Prostate gland (tissue), 2 donors: ENCODE data around the gene MLX. TPM values are rescaled to one million over a fixed set of nuclear protein-coding genes. Genes with fewer than 3 reads are reported as not detected.
"Not testable (repeated sequence)": the region's sequence is repeated elsewhere in the genome, so short reads cannot be mapped to it uniquely, and the experiment has no call there.

Source experiments
- DNase-seq: peaks from one replicate; pipeline ENCODE4 v3.0.0-alpha.2; 2019; ENCODE audit warnings: low spot score
- H3K27ac ChIP-seq, 2 donors: fragments of 200-600 bp; sonication (generic); 2 replicates each; pipeline ENCODE4 v1.5.1; 2017 to 2019
- H3K27me3 ChIP-seq: fragments of 200-600 bp; sonication (generic); replicated peaks from 2 replicates; pipeline ENCODE4 v1.5.1; 2019; ENCODE audit not compliant: insufficient read depth
- H3K36me3 ChIP-seq, 2 donors: fragments of 200-600 bp; sonication (generic); 1 replicate in 1 of 2; 2 replicates in 1 of 2; pipeline versions ENCODE4 v1.5.1 to v1.8.1; 2017 to 2019
- H3K4me1 ChIP-seq: fragments of 200-600 bp; sonication (generic); replicated peaks from 2 replicates; pipeline ENCODE4 v1.5.1; 2019
- H3K4me3 ChIP-seq, 2 donors: fragments of 200-600 bp; sonication (generic); 2 replicates each; pipeline ENCODE4 v1.5.1; 2017 to 2019
- H3K9me3 ChIP-seq: fragments of 200-600 bp; sonication (generic); 2 replicates; pipeline ENCODE4 v1.5.1; 2017
- POLR2A ChIP-seq: fragments of 450-650 bp; IDR thresholded peaks from one replicate; pipeline ENCODE4 v1.6.1; 2016; ENCODE audit warnings: antibody characterized with exemption, mild to moderate bottlenecking
- POLR2AphosphoS5 ChIP-seq: sonication (generic); formaldehyde crosslinking; IDR thresholded peaks from one replicate; pipeline ENCODE4 v1.6.1; 2017; ENCODE audit warnings: antibody characterized with exemption
- WGBS: methylation state at CpG from one replicate; pipeline ENCODE4 v1.1.5; 2018; 5-methylcytosine and 5-hydroxymethylcytosine counted together
- intact Hi-C: fragments of 100-400 bp; cut with DNase I; formaldehyde crosslinking; loops from one replicate; pipeline ENCODE4 v1.14.2; 2022
- total RNA-seq, 2 donors: library from RNA; depleted of rRNA; stranded (reverse); fragments of >200 nt; gene quantifications; one replicate each; pipeline ENCODE4 v1.1.0, GENCODE V29; 2016
- TF ChIP-seq, protein P1 (sequence below), 4 experiments: fragments of 200-600 bp in 2 of 4; fragments of 450-650 bp in 2 of 4; sonication (generic) in 2 of 4; IDR thresholded peaks; 1 replicate in 3 of 4; 2 replicates in 1 of 4; pipeline ENCODE4 v1.5.1; 2016 to 2019; ENCODE audit warnings: antibody characterized with exemption in 4 of 4, mild to moderate bottlenecking in 2 of 4, moderate library complexity in 2 of 4

MLX gene
- total RNA-seq, 2 donors from 2014 or later: 28.1 to 52.3 TPM

GRCh38 chr17:42612013-42612412 is 45.1 kb downstream of the MLX start:
- intact Hi-C loops: no loop called here
- 93% methylated on average over 4 of the region's 4 CpGs for WGBS

GRCh38 chr17:42613699-42614295 is 46.9 kb downstream of the MLX start:
- no peak overlapping the region for H3K27ac ChIP-seq
- H3K9me3 ChIP-seq: no peaks in the 10 kb centered on the region
- peaks cover 0 to 5% of the 10 kb centered on the region in 2 donors for H3K36me3 ChIP-seq
- intact Hi-C loops: no loop called here
- no peaks in the 10 kb centered on the region for H3K27me3 ChIP-seq
- whole genome bisulfite sequencing: 95% methylated on average over 17 of the region's 17 CpGs
- no peak for DNase-seq
- H3K4me1 ChIP-seq: peaks cover 3% of the 10 kb centered on the region
- no peak for TF ChIP-seq POLR2A
- TF ChIP-seq POLR2AphosphoS5: no peak
- TF ChIP-seq, protein P1, sequence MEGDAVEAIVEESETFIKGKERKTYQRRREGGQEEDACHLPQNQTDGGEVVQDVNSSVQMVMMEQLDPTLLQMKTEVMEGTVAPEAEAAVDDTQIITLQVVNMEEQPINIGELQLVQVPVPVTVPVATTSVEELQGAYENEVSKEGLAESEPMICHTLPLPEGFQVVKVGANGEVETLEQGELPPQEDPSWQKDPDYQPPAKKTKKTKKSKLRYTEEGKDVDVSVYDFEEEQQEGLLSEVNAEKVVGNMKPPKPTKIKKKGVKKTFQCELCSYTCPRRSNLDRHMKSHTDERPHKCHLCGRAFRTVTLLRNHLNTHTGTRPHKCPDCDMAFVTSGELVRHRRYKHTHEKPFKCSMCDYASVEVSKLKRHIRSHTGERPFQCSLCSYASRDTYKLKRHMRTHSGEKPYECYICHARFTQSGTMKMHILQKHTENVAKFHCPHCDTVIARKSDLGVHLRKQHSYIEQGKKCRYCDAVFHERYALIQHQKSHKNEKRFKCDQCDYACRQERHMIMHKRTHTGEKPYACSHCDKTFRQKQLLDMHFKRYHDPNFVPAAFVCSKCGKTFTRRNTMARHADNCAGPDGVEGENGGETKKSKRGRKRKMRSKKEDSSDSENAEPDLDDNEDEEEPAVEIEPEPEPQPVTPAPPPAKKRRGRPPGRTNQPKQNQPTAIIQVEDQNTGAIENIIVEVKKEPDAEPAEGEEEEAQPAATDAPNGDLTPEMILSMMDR (IDR thresholded peaks at IDR 0.05): no peak
- no peak overlapping the region for H3K4me3 ChIP-seq

More at GRCh38 chr17:42612013-42612412, 45.1 kb downstream of the MLX start:
- Histone ChIP-seq H3K36me3 (peaks cover 0 to 5% of the 10 kb centered on the region in 2 donors), H3K4me1 (no peaks in the 10 kb centered on the region), H3K9me3 (no peaks in the 10 kb centered on the region), H3K27ac (no peak overlapping the region), H3K4me3 (no peak overlapping the region), H3K27me3 (no peaks in the 10 kb centered on the region)
- no peak for TF ChIP-seq POLR2A
- TF ChIP-seq, protein P1 (IDR thresholded peaks at IDR 0.05): no peak
- TF ChIP-seq POLR2AphosphoS5: no peak
- no peak for DNase-seq

GRCh38 chr17:42617956-42618431 is 51.1 kb downstream of the MLX start:
- peak overlapping the region; percentile 26 to 37 for H3K27ac ChIP-seq
- DNase-seq: no peak
- peaks cover 3% of the 10 kb centered on the region for H3K4me1 ChIP-seq
- H3K4me3 ChIP-seq: no peak overlapping the region
- 22% methylated on average over 4 of the region's 4 CpGs for WGBS
- intact Hi-C loops: no loop called here
- TF ChIP-seq POLR2AphosphoS5: no peak
- TF ChIP-seq, protein P1 (IDR thresholded peaks at IDR 0.05): no peak
- no peak for TF ChIP-seq POLR2A
- no peaks in the 10 kb centered on the region for H3K9me3 ChIP-seq
- no peaks in the 10 kb centered on the region for H3K27me3 ChIP-seq
- no peaks in the 10 kb centered on the region for H3K36me3 ChIP-seq

- 41% methylated on average over 9 of the region's 9 CpGs for WGBS
- peak overlapping the region; percentile 26 to 37 for H3K27ac ChIP-seq
- peaks cover 3% of the 10 kb centered on the region for H3K4me1 ChIP-seq
- no peaks in the 10 kb centered on the region for H3K27me3 ChIP-seq
- intact Hi-C loops: no loop called here
- H3K36me3 ChIP-seq: no peaks in the 10 kb centered on the region
- TF ChIP-seq, protein P1 (IDR thresholded peaks at IDR 0.05): peak in 2 of 4 experiments; percentile 47 to 61
- peak; percentile 64 for TF ChIP-seq POLR2AphosphoS5
- TF ChIP-seq POLR2A: no peak
- H3K9me3 ChIP-seq: no peaks in the 10 kb centered on the region
- peak; percentile 63 for DNase-seq
- H3K4me3 ChIP-seq: no peak overlapping the region
Measured at GRCh38 chr17:42618442-42619150, 51.7 kb downstream of the MLX start.

GRCh38 chr17:42621987-42622386 is 55.1 kb downstream of the MLX start:
- H3K27ac ChIP-seq, H3K4me3 ChIP-seq, DNase-seq, H3K27me3 ChIP-seq, H3K4me1 ChIP-seq, H3K36me3 ChIP-seq, H3K9me3 ChIP-seq, intact Hi-C loops: not testable (repeated sequence)
- WGBS: 93% methylated on average over 3 of the region's 3 CpGs

Other genes with a start within 250 kb of the MLX start
- 100 to 1,000 TPM; 188 to 230 TPM for gene STAT3, start 178.7 kb upstream of the MLX start, total RNA-seq
- 100 to 1,000 TPM; 214 to 220 TPM for gene CAVIN1, start 143.8 kb upstream of the MLX start, total RNA-seq
- 10 to 100 TPM; 78.0 to 80.3 TPM for gene ATP6V0A1, start 108.2 kb upstream of the MLX start, total RNA-seq
- gene NAGLU, start 30.9 kb upstream of the MLX start, total RNA-seq: 100 to 1,000 TPM in 1 of 2 donors, 10 to 100 TPM in 1; 81.5 to 123 TPM
- gene HSD17B1, start 14.2 kb upstream of the MLX start, total RNA-seq: 10 to 100 TPM in 1 of 2 donors, 1 to 10 TPM in 1; 4.1 to 16.2 TPM
- 10 to 100 TPM; 52.6 to 80.5 TPM for gene COASY, start 5.0 kb upstream of the MLX start, total RNA-seq
- gene PSMC3IP, start 10.6 kb downstream of the MLX start, total RNA-seq: 10 to 100 TPM in 1 of 2 donors, 1 to 10 TPM in 1; 2.9 to 11.2 TPM
- gene RETREG3, start 42.3 kb downstream of the MLX start, total RNA-seq: 100 to 1,000 TPM in 1 of 2 donors, 10 to 100 TPM in 1; 92.8 to 126 TPM
- gene TUBG1, start 42.6 kb downstream of the MLX start, total RNA-seq: 10 to 100 TPM; 38.7 to 78.4 TPM
- 10 to 100 TPM; 36.8 to 57.7 TPM for gene TUBG2, start 92.2 kb downstream of the MLX start, total RNA-seq
- gene PLEKHH3, start 109.9 kb downstream of the MLX start, total RNA-seq: 100 to 1,000 TPM in 1 of 2 donors, 10 to 100 TPM in 1; 87.4 to 102 TPM
- gene CCR10, start 114.7 kb downstream of the MLX start, total RNA-seq: 1 to 10 TPM; 1.2 to 10.0 TPM
- 1 to 10 TPM; 1.9 to 9.9 TPM for gene CNTNAP1, start 115.4 kb downstream of the MLX start, total RNA-seq
- gene EZH1, start 177.9 kb downstream of the MLX start, total RNA-seq: 10 to 100 TPM; 28.5 to 61.2 TPM
- gene RAMP2, start 194.1 kb downstream of the MLX start, total RNA-seq: 10 to 100 TPM; 16.3 TPM
- gene VPS25, start 206.3 kb downstream of the MLX start, total RNA-seq: 10 to 100 TPM; 57.4 to 91.8 TPM
- 10 to 100 TPM; 24.7 to 28.9 TPM for gene WNK4, start 213.5 kb downstream of the MLX start, total RNA-seq
- 100 to 1,000 TPM in 1 of 2 donors, 10 to 100 TPM in 1; 70.4 to 167 TPM for gene COA3, start 231.6 kb downstream of the MLX start, total RNA-seq
- gene CNTD1, start 231.8 kb downstream of the MLX start, total RNA-seq: 1 to 10 TPM; 1.4 to 7.7 TPM